Stimulated activated CD8-positive, alpha-beta memory T cell treated with anti-CD3 and anti-CD28 coated beads, Interleukin-15, amount 100 ng/mL, for 24 hours (primary cell): Measurements from ENCODE around the gene RREB1.

ENCODE experiments used
- DNase-seq: peaks from one replicate; pipeline ENCODE4 v3.0.0-alpha.2; 2020; ENCODE audit warnings: low read depth

RREB1 gene

DNA sequence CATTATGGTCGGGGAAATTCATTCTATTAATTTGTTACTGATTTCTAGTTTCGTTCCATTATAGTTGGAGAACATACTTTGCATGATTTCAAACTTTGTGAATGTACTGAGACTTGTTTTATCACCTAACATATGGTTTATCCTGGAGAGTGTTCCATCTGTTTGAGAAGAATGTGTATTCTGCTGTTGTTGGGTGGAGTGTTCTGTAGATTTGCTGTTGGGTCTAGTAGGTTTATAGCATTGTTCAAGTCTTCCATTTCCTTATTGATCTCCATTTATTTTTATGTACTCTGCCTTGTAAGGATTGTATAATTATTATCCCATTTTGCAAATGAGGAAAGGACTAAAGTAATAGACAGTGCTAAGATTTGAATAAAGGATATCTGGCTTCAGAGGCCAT, 85.4 kb downstream of the RREB1 start:
- no peak for DNase-seq

GRCh38 chr6:7194657-7195056, 86.9 kb downstream of the RREB1 start:
- no peak for DNase-seq

- no peak for DNase-seq
Observed at GRCh38 chr6:7195339-7196018, 87.7 kb downstream of the RREB1 start.

DNA sequence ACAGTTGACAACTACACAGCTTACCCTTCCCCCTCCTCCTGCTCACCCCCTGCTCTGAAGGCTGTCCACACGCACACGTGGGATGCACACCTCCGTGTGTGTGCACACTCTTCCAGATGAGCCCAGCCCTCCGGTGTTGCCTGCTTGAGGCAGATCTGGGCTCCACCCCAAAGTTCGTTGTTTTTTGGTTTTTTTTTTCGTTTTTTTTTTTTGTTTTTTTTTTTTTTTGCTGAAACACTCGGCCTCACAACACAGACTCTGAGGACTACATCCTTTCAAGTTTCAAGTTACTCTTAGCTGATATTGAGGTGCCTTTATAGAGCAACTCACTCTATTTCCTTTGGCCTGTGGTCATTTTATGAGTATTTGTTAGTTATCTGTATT, 88.2 kb downstream of the RREB1 start:
- no peak for DNase-seq

DNA sequence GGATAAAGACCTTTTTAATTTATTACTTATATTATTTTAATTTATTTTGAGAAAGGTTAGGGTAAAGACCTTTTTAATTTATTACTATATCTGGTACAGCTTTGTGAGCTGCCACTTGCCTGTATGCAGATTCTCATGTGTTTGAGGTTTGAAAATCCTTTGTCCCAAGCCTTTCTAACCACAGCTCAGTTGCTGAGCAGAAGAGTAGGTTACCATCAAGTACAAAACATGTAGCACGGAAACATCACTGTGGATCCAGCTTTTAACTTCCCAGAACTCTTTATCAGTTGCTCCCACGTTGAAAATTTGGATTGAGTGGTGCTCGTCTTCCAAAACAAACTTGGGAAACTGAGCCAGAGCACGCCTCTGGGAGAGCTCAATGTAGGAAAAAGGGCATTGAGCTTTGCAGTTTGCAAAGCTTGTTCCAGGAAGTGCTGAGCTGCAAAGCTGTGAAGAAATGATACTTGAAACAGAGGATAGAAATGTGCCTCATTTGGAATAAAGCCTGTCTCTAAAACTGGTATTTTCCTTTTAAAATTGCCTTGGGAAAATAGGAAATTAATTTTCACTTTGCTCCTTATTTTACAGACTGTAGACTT, 89.0 kb downstream of the RREB1 start:
- DNase-seq: no peak

GRCh38 chr6:7197747-7198146, 90.0 kb downstream of the RREB1 start:
- DNase-seq: no peak

DNA sequence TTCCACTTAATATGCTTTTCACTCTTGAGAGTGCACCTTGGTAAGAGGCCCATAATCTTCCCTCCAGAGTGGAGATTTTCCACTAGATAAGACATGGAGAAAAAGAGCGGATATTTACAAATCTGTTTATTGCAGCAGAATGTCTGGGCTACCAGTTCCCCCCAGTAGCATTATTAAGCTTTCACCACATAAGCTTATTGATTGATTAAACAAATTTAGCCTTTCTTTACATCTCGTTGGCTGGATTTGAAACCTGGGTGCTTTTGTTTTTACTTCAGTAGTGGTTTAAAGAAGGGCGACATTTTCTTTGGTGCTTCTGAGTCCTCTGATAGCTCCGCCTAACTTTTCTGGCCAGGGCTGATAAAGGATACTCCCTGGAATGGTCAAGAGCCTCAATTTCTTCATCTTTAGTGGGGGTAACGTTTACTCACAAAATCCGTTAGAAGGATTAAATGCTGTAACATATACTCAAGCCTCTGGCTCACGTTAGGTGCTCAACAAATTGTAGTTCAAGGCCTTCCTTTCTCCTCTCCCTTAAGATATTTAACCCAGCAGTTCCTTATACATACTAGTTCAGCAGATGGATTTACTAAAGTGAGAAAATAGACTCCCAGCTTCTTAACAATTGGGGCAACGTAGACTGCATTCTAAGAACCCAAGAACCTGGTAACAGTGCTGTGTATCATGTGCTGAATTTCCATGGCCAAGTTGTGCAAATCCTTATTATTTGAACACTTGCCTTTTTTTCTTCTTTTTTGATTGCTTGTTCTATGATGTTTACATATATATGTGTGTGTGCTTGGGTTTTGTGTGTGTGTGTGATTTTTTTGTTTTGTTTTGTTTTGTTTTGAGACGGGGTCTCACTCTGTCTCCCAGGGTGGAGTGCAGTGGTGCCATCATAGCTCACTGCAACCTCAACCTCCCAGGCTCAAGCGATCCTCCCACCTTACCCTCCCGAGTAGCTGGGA, 91.4 kb downstream of the RREB1 start:
- no peak for DNase-seq

GRCh38 chr6:7200598-7201443, 93.1 kb downstream of the RREB1 start:
- no peak for DNase-seq

GRCh38 chr6:7201444-7201731, 93.6 kb downstream of the RREB1 start:
- no peak for DNase-seq

- DNase-seq: no peak
Observed at GRCh38 chr6:7201732-7202541, 94.2 kb downstream of the RREB1 start.

DNA sequence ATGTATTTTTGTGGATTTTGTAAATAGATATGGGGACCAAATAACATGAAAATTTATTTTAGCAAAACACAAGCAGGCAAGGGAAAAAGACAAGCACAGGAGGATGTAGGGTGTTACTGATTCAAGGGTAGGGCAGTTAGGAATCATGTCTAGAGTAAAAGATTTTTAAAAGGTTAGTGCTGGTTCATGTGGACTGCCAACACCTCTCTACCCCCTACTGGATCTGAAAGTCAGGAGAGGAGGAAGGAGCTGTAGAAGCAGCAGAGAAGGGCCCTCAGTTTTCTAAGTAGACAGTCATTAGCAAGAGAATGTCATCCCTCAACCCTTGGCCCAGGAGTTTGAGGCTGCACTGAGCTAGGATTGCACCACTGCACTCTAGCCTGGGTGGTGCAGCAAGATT, 95.2 kb downstream of the RREB1 start:
- no peak for DNase-seq

GRCh38 chr6:7203939-7204338, 96.2 kb downstream of the RREB1 start:
- no peak for DNase-seq

- DNase-seq: no peak
Observed at GRCh38 chr6:7204726-7205125, 97.0 kb downstream of the RREB1 start.

DNA sequence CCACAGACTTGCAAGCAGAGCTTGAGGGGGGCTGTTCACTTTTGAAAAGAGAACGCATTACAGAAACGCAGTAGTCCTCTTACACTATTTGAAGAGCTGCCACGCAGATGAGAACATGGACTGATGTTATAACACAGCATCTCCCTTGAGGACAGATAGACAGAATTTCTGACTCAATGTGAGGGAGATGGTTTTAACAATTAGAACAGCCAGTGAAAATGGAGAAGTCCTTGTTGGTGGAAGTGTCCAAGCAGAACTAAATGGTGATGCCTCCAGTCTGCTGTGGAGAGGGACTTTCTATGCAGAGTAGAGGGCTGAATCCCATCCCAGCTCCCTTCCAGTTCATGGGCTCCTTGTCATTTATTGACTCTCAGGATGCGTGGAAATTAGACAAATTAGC, 100.0 kb downstream of the RREB1 start:
- no peak for DNase-seq

DNA sequence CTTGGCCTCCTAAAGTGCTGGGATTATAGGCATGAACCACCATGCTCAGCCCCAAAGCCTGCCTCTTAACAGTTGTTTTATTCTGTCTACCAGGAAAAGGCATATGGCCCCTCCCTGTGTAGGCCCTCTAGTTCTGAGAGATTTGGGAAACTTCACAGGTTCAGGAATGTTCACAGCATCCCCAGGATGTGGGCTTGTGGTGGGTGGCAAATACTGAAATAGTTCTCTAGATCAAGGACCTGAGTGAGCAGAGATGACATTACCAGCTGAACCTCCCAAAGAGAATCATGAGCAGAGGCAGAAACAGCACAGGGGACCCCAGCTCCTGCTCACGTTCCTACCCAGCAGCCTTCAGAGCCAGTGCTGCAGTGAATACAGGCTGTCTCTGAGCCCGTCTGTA, 105.7 kb downstream of the RREB1 start:
- no peak for DNase-seq

DNA sequence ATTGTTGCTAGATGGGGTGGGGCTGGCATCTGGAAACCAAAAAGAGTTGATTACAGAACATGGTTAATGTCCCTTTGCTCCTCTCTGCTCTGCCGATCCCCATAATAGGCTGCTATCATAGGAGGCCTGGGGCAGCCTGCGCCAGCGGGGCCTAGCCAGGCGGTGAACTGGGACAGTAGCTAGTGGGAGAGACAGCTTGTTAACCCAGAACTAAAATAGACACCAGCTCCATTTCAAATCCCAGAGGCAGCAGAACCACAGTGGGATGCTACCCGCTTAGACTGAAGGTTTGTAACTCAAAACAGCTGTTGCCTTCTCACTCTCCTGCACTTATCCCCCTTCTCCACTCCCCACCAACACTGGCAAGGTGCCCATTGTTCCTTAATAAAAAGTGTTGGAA, 106.7 kb downstream of the RREB1 start:
- DNase-seq: no peak

GRCh38 chr6:7215131-7215530, 107.4 kb downstream of the RREB1 start:
- DNase-seq: no peak

DNA sequence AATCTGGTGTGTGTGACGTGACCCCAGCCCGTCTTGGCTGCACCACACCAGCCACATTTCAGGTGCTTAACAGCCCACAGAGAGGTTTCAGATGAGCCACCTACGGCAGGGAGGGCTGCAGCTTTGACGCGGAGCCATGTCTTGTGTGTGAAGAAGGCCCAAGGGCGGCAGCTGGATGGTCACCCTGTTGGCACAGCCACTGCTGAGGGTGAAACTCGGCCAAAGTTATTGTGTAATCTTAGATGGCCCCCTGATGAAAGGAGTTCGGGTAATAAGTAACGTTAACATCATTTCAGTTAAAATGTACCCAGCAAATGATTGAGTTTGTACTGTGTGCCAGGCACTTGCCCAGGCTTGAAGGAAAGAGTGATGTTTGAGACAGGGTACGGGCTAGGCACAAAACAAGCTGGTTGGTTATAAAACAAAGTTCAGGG, 108.1 kb downstream of the RREB1 start:
- no peak for DNase-seq

DNA sequence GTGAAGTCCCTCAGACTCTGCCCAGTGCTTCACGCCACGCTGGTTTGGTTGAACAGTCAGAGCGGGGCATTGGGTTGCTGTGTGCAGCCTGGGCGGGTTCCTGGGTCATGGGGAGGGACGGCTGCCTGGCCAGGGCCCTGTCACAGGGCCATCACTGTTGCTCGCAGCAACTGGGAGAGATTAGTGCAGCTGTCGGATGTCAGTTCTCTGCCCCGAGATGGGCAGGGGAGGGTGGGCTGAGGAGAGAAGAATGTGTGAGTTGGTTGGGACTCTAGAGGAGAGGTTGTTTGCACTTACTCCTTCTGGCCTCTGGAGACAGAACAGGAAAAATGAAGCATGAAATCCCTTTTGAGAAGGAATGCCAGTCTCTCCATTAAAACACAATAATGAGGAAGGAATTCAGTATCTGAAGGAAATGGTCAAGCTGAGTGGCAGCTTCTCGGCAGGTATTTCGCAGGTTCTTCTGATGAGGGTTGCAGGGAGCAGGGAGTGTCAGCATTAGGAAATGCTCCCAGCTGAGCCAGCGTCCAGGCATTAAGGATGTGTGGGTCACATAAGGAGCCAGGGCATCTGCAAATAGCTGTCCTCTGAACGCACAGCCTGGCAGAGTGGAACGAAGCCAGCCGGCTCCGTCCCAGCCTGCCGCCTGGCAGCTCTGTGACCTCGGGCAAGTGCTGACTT, 109.3 kb downstream of the RREB1 start:
- no peak for DNase-seq

DNA sequence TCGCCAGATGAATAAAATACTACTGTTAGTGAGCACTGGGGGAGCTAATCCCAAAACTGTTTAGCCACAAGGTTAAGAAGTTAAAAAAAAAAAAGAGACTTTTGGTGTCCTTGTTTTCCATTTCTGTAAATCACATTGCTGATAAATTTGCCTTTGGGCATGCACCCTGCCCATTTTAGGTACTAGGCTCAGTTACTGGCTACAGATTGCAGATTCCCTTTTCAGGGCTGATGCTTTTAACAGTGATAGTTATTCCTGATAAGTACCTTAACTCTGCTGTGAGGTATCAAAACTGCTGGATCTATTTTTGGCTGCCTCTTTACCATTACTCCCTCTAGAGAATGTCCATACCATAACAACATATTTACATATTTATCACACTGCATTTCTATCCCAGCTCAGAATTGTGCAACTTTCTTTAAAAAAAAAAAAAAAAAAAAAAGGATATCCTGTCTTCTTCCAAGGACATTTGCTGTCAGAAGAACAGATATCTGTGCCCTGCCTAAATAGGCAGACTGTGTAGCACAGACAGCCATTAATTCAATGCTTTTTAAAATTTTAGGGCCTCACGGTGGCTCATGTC, 110.7 kb downstream of the RREB1 start:
- DNase-seq: no peak
